Smooth muscle cell (in vitro differentiated cells): ENCODE data around the gene HDAC5. TPM values are rescaled to one million over a fixed set of nuclear protein-coding genes. Genes with fewer than 3 reads are reported as not detected.

Experiments
- DNase-seq: peaks from one replicate; lab custom pipeline; 2025; ENCODE audit not compliant: unreplicated experiment; lab: John Stamatoyannopoulos, UW
- H2AFZ ChIP-seq: fragments of 200-600 bp; sonication (generic); 2 replicates; pipeline ENCODE4 v1.6.0; 2016; ENCODE audit warnings: antibody characterized with exemption, low read depth, mild to moderate bottlenecking
- H3F3A ChIP-seq: fragments of 200-600 bp; sonication (generic); 2 replicates; pipeline ENCODE4 v1.6.0; 2017; ENCODE audit warnings: antibody characterized with exemption, low read depth
- H3K27ac ChIP-seq: fragments of 200-600 bp; sonication (generic); 2 replicates; pipeline ENCODE4 v1.5.1; 2016; ENCODE audit warnings: low read depth, mild to moderate bottlenecking
- H3K27me3 ChIP-seq: fragments of 200-600 bp; sonication (generic); 2 replicates; pipeline ENCODE4 v1.6.1; 2016; ENCODE audit warnings: low read depth, mild to moderate bottlenecking
- H3K36me3 ChIP-seq: fragments of 200-600 bp; sonication (generic); 2 replicates; pipeline ENCODE4 v1.5.1; 2016; ENCODE audit warnings: low read depth
- H3K4me1 ChIP-seq: fragments of 200-600 bp; sonication (generic); 2 replicates; pipeline ENCODE4 v1.5.1; 2016; ENCODE audit warnings: low read depth
- H3K4me2 ChIP-seq: fragments of 200-600 bp; sonication (generic); 2 replicates; pipeline ENCODE4 v1.6.0; 2016; ENCODE audit warnings: mild to moderate bottlenecking
- H3K4me3 ChIP-seq: fragments of 200-600 bp; sonication (generic); 2 replicates; pipeline ENCODE4 v1.5.1; 2016; ENCODE audit warnings: mild to moderate bottlenecking
- H3K79me2 ChIP-seq: fragments of 200-600 bp; sonication (generic); 2 replicates; pipeline ENCODE4 v1.6.0; 2016; ENCODE audit warnings: low read depth, mild to moderate bottlenecking
- H3K9ac ChIP-seq: fragments of 200-600 bp; sonication (generic); 2 replicates; pipeline ENCODE4 v1.6.0; 2016; ENCODE audit warnings: low read depth
- H3K9me3 ChIP-seq: fragments of 200-600 bp; sonication (generic); replicated peaks from 2 replicates; pipeline ENCODE4 v1.5.1; 2016; ENCODE audit warnings: low read depth
- H4K20me1 ChIP-seq: fragments of 200-600 bp; sonication (generic); 2 replicates; pipeline ENCODE4 v1.6.0; 2016; ENCODE audit warnings: low read depth
- WGBS: methylation state at CpG from one replicate; pipeline ENCODE4 v1.1.7; 2016; ENCODE audit warnings: low lambda C conversion rate; 5-methylcytosine and 5-hydroxymethylcytosine counted together
- polyA plus RNA-seq: library from polyadenylated mRNA; unstranded; fragments of >200 nt; fragmentation: Nextera tagmentation; extraction: Ambion mirVana; gene quantifications from 2 replicates; pipeline ENCODE4 v1.2.1, GENCODE V29; 2016
- total RNA-seq: library from RNA; depleted of rRNA; stranded (reverse); fragments of >200 nt; gene quantifications from 2 replicates; pipeline ENCODE4 v1.2.3, GENCODE V29; 2014
- TF ChIP-seq, protein P1 (sequence below): fragments of 200-600 bp; sonication (generic); IDR thresholded peaks from 2 replicates; pipeline ENCODE4 v1.5.1; 2017; ENCODE audit warnings: borderline replicate concordance, mild to moderate bottlenecking, antibody characterized with exemption; ENCODE audit not compliant: insufficient read depth, poor library complexity, severe bottlenecking

The HDAC5 gene
- total and polyA plus RNA-seq, 2 experiments from 2014 or later: 52.6 to 65.3 TPM

DNA sequence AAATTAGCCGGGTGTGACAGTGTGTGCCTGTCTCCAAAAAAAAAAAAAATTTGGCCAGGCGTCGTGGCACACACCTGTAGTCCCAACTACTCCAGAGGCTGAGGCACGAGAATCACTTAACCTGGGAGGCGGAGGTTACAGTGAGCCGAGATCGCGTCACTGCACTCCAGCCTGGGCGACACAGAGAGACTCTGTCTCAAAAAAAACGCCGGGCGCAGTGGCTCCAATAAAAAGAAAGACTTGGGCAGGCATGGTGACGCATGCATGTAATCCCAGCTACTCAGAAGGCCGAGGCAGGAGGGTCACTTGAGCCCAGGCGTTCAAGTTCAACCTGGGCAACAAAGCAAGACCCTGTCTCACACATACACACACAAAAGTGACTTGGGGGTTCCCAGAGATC is 60.6 kb downstream of the HDAC5 start:
- no peak overlapping the region for H3K9ac ChIP-seq
- no peak overlapping the region for H2AFZ ChIP-seq
- H3K27ac ChIP-seq: no peak overlapping the region
- no peaks in the 10 kb centered on the region for H3F3A ChIP-seq
- TF ChIP-seq, protein P1, sequence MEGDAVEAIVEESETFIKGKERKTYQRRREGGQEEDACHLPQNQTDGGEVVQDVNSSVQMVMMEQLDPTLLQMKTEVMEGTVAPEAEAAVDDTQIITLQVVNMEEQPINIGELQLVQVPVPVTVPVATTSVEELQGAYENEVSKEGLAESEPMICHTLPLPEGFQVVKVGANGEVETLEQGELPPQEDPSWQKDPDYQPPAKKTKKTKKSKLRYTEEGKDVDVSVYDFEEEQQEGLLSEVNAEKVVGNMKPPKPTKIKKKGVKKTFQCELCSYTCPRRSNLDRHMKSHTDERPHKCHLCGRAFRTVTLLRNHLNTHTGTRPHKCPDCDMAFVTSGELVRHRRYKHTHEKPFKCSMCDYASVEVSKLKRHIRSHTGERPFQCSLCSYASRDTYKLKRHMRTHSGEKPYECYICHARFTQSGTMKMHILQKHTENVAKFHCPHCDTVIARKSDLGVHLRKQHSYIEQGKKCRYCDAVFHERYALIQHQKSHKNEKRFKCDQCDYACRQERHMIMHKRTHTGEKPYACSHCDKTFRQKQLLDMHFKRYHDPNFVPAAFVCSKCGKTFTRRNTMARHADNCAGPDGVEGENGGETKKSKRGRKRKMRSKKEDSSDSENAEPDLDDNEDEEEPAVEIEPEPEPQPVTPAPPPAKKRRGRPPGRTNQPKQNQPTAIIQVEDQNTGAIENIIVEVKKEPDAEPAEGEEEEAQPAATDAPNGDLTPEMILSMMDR: no peak
- H3K36me3 ChIP-seq: peaks cover 9% of the 10 kb centered on the region
- H3K4me3 ChIP-seq: no peak overlapping the region
- H3K79me2 ChIP-seq: peaks cover 89% of the 10 kb centered on the region
- no peak for DNase-seq
- H3K4me1 ChIP-seq: peaks cover 6% of the 10 kb centered on the region
- no peak overlapping the region for H3K4me2 ChIP-seq
- peaks cover 76% of the 10 kb centered on the region for H4K20me1 ChIP-seq
- H3K9me3 ChIP-seq: no peaks in the 10 kb centered on the region
- WGBS: 98% methylated on average over 15 of the region's 15 CpGs
- no peaks in the 10 kb centered on the region for H3K27me3 ChIP-seq

DNA sequence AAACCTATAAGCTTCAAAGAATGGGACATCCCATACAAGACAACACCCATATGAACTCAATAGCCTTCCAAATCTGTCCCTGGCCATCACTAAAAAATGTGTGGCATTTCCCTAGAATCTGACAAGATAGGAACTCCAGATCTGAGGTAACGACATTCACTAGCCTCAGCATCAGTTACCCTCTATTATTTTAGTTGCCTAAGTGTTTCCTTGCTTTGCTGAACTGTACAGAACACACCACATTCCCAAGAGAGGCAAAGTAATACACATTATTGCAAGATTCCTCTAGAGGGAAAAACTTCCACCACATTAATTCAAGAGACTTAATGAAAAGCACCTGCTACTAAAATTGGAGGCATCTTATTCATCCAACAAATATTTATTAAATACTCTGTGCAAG is 62.0 kb downstream of the HDAC5 start:
- H3F3A ChIP-seq: no peaks in the 10 kb centered on the region
- WGBS: 86% methylated on average over 1 of the region's 1 CpG
- no peak overlapping the region for H3K4me2 ChIP-seq
- no peak overlapping the region for H2AFZ ChIP-seq
- H3K36me3 ChIP-seq: peaks cover 9% of the 10 kb centered on the region
- DNase-seq: no peak
- H3K27ac ChIP-seq: no peak overlapping the region
- no peaks in the 10 kb centered on the region for H3K9me3 ChIP-seq
- H3K79me2 ChIP-seq: peaks cover 97% of the 10 kb centered on the region
- H3K9ac ChIP-seq: no peak overlapping the region
- peaks cover 90% of the 10 kb centered on the region for H4K20me1 ChIP-seq
- TF ChIP-seq, protein P1: no peak
- H3K27me3 ChIP-seq: no peaks in the 10 kb centered on the region
- H3K4me1 ChIP-seq: peaks cover 6% of the 10 kb centered on the region
- no peak overlapping the region for H3K4me3 ChIP-seq

DNA sequence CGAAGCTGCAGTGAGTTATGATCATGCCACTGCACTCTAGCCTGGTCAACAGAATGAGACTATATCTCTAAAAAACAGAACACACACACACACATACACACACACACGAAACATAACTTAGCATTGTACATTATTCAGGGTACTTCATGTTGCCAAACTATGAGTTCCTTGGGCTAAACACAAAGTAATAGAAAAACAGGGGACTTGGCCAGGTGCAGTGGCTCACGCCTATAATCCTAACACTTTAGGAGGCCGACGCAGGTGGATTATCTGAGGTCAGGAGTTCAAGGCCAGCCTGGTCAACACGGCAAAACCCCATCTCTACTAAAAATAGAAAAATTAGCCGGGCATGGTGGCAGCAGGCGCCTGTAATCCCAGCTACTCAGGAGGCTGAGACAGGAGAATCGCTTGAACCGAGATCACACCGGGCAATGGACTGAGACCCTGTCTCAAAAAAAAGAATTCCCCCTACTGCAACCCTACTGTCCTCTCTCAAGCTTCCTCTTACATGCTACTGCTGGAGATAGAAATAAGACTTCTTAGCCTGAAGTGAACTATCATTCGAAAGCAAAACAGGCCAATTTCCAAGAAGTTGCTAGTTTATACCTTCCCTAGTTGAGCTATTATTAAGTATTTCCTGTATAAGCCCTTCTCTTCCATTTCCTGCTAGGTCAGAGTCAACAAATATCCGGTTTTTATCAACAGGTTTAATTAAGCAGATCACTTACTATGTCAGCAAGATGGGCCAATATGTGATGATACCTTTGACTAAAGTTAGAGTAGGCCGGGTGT is 64.1 kb downstream of the HDAC5 start:
- no peak overlapping the region for H3K4me3 ChIP-seq
- H3K79me2 ChIP-seq: peaks cover 99% of the 10 kb centered on the region
- no peaks in the 10 kb centered on the region for H3K4me1 ChIP-seq
- H3K9ac ChIP-seq: no peak overlapping the region
- peaks cover 95% of the 10 kb centered on the region for H4K20me1 ChIP-seq
- no peaks in the 10 kb centered on the region for H3K9me3 ChIP-seq
- peaks cover 9% of the 10 kb centered on the region for H3K36me3 ChIP-seq
- no peak overlapping the region for H3K27ac ChIP-seq
- H3F3A ChIP-seq: no peaks in the 10 kb centered on the region
- no peak overlapping the region for H3K4me2 ChIP-seq
- WGBS: 97% methylated on average over 14 of the region's 14 CpGs
- DNase-seq: no peak
- no peaks in the 10 kb centered on the region for H3K27me3 ChIP-seq
- TF ChIP-seq, protein P1: no peak
- H2AFZ ChIP-seq: no peak overlapping the region
